IMR-90 (cell line): ENCODE data around the gene ERG. TPM values are rescaled to one million over a fixed set of nuclear protein-coding genes. Genes with fewer than 3 reads are reported as not detected.

ENCODE experiments used
- ATAC-seq: fragments of 200-7000 bp; cut with Tn5 transposase; 2 replicates; pipeline ENCODE4 v1.9.1; 2020; ENCODE audit warnings: low read depth, mild to moderate bottlenecking, moderate library complexity
- BruUV-seq: library from RNA; stranded (reverse); fragments of 400-500 nt; replicated peaks from 2 replicates; lab custom pipeline; 2021; lab: Mats Ljungman, UMichigan
- CTCF ChIA-PET: fragments of 300-600 bp; formaldehyde crosslinking; extraction: SDS; loops from one replicate; lab custom pipeline; 2021; ENCODE audit warnings: antibody characterized with exemption; lab: Yijun Ruan, JAX
- POLR2A ChIA-PET: fragments of 300-600 bp; sonication (Branson Sonifier 250); formaldehyde crosslinking; loops from one replicate; lab custom pipeline; 2022; ENCODE audit warnings: antibody characterized with exemption; ENCODE audit not compliant: unreplicated experiment; lab: Charles Lee
- DNase-seq: peaks from one replicate; pipeline ENCODE4 v3.0.0; 2013
- H2AFZ ChIP-seq: replicated peaks from 2 replicates; pipeline ENCODE3; 2013; ENCODE audit warnings: low read length, mild to moderate bottlenecking; ENCODE audit not compliant: poor library complexity
- H2AK5ac ChIP-seq: 2 replicates; pipeline ENCODE4 v1.6.1; 2013; ENCODE audit warnings: low read depth, low read length, inconsistent platforms
- H2AK9ac ChIP-seq: replicated peaks from 2 replicates; pipeline ENCODE3; 2013; ENCODE audit warnings: mild to moderate bottlenecking, low read depth, low read length, moderate library complexity; ENCODE audit not compliant: poor library complexity
- H2BK120ac ChIP-seq: 2 replicates; pipeline ENCODE4 v1.6.1; 2013; ENCODE audit warnings: low read depth, low read length, inconsistent platforms
- H2BK15ac ChIP-seq: 3 replicates; pipeline ENCODE4 v1.6.1; 2013; ENCODE audit warnings: low read depth, low read length, inconsistent platforms
- H2BK20ac ChIP-seq: 2 replicates; pipeline ENCODE4 v1.6.1; 2013; ENCODE audit warnings: low read depth, mild to moderate bottlenecking, inconsistent platforms, low read length, moderate library complexity
- H2BK5ac ChIP-seq: 2 replicates; pipeline ENCODE4 v1.6.1; 2013; ENCODE audit warnings: mild to moderate bottlenecking, low read depth, low read length, inconsistent platforms; ENCODE audit not compliant: poor library complexity, severe bottlenecking
- H3K14ac ChIP-seq: replicated peaks from 2 replicates; pipeline ENCODE4 v1.6.1; 2013; ENCODE audit warnings: low read depth, low read length, inconsistent platforms
- H3K18ac ChIP-seq: 2 replicates; pipeline ENCODE4 v1.6.1; 2013; ENCODE audit warnings: low read depth, low read length, control low read depth
- H3K23ac ChIP-seq: 2 replicates; pipeline ENCODE4 v1.6.1; 2013; ENCODE audit warnings: low read depth, low read length, inconsistent platforms
- H3K27ac ChIP-seq: 2 replicates; pipeline ENCODE4 v1.5.1; 2013; ENCODE audit warnings: mild to moderate bottlenecking, control low read depth, low read length; ENCODE audit not compliant: insufficient read depth
- H3K27me3 ChIP-seq: 2 replicates; pipeline ENCODE4 v1.6.1; 2013; ENCODE audit warnings: low read length; ENCODE audit not compliant: control insufficient read depth, insufficient read depth
- H3K36me3 ChIP-seq: 2 replicates; pipeline ENCODE4 v1.6.1; 2013; ENCODE audit warnings: low read length, mixed read lengths; ENCODE audit not compliant: control insufficient read depth, insufficient read depth
- H3K4ac ChIP-seq: 2 replicates; pipeline ENCODE4 v1.6.1; 2013; ENCODE audit warnings: low read depth, low read length, inconsistent platforms
- H3K4me1 ChIP-seq: 2 replicates; pipeline ENCODE4 v1.6.1; 2013; ENCODE audit warnings: low read length, mixed read lengths; ENCODE audit not compliant: control insufficient read depth, insufficient read depth
- H3K4me2 ChIP-seq: 2 replicates; pipeline ENCODE4 v1.6.1; 2013; ENCODE audit warnings: low read depth, mild to moderate bottlenecking, control low read depth, low read length, moderate library complexity
- H3K4me3 ChIP-seq: 2 replicates; pipeline ENCODE4 v1.5.1; 2013; ENCODE audit warnings: low read depth, mild to moderate bottlenecking, control low read depth, low read length, moderate library complexity; ENCODE audit not compliant: insufficient read depth
- H3K56ac ChIP-seq: 2 replicates; pipeline ENCODE4 v1.6.1; 2013; ENCODE audit warnings: low read length, inconsistent platforms; ENCODE audit not compliant: insufficient read depth; ENCODE audit errors: extremely low read depth
- H3K79me1 ChIP-seq, 2 experiments: 2 replicates each; pipeline ENCODE4 v1.6.1; 2013; ENCODE audit warnings: low read length in 2 of 2, inconsistent platforms in 1 of 2, low read depth in 1 of 2
- H3K9ac ChIP-seq: 2 replicates; pipeline ENCODE4 v1.6.1; 2013; ENCODE audit warnings: low read depth, low read length, control low read depth
- H3K9me1 ChIP-seq: 2 replicates; pipeline ENCODE4 v1.6.1; 2013; ENCODE audit warnings: low read length, inconsistent platforms; ENCODE audit not compliant: insufficient read depth
- H3K9me3 ChIP-seq: 2 replicates; pipeline ENCODE4 v1.6.1; 2013; ENCODE audit warnings: low read length; ENCODE audit not compliant: control insufficient read depth, insufficient read depth
- H4K20me1 ChIP-seq: 2 replicates; pipeline ENCODE4 v1.6.1; 2013; ENCODE audit warnings: low read length, inconsistent platforms; ENCODE audit not compliant: insufficient read depth
- H4K5ac ChIP-seq: 2 replicates; pipeline ENCODE4 v1.6.1; 2013; ENCODE audit warnings: mild to moderate bottlenecking, low read depth, low read length, control low read depth
- H4K8ac ChIP-seq, 2 experiments: 2 replicates each; pipeline ENCODE4 v1.6.1; 2013; ENCODE audit warnings: low read depth in 2 of 2, low read length in 2 of 2, control low read depth in 1 of 2, inconsistent platforms in 1 of 2
- H4K91ac ChIP-seq: 2 replicates; pipeline ENCODE4 v1.6.1; 2013; ENCODE audit warnings: low read depth, low read length, inconsistent platforms; ENCODE audit not compliant: insufficient read depth
- CTCF ChIP-seq: conservative IDR thresholded peaks from 2 replicates; pipeline ENCODE4 v1.5.1; 2012; ENCODE audit warnings: mild to moderate bottlenecking, low read depth, low read length, improper control_type of control experiment
- NFE2L2 ChIP-seq: fragments of 150-350 bp; IDR thresholded peaks from 2 replicates; pipeline ENCODE4 v1.6.1; 2016; ENCODE audit warnings: low read depth, mild to moderate bottlenecking, low read length
- RAD21 ChIP-seq: IDR thresholded peaks from 2 replicates; pipeline ENCODE4 v1.6.1; 2012; ENCODE audit warnings: low read length, improper control_type of control experiment
- SMC3 ChIP-seq: fragments of 150-350 bp; IDR thresholded peaks from 2 replicates; pipeline ENCODE4 v1.6.1; 2016; ENCODE audit warnings: low read depth, mild to moderate bottlenecking, antibody characterized with exemption, low read length, moderate library complexity
- WGBS, 2 experiments: methylation state at CpG; one replicate each; pipeline versions ENCODE4 v1.1.5 to v1.1.7; 2013; ENCODE audit warnings: missing lambda C conversion rate in 2 of 2; ENCODE audit not compliant: insufficient read length in 1 of 2; ENCODE audit errors: extremely low coverage in 2 of 2; 5-methylcytosine and 5-hydroxymethylcytosine counted together
- dilution Hi-C: fragments of 300-500 bp; cut with HindIII; formaldehyde crosslinking; loops from one replicate; pipeline ENCODE4 v1.14.3; 2018; ENCODE audit warnings: low sequenced_read_pairs; ENCODE audit not compliant: unreplicated experiment
- in situ Hi-C: fragments of 300-500 bp; cut with MboI; formaldehyde crosslinking; loops from 3 replicates; pipeline ENCODE4 v1.14.3; 2019; ENCODE audit warnings: low sequenced_read_pairs, inconsistent platforms, mixed read lengths
- intact Hi-C: fragments of 100-400 bp; cut with micrococcal nuclease; formaldehyde crosslinking; loops from 2 replicates; pipeline ENCODE4 v1.10.0; 2022
- polyA plus RNA-seq, 3 experiments: library from polyadenylated mRNA; depleted of rRNA; stranded (reverse); fragments of >200 nt; gene quantifications; 2 replicates each; pipeline ENCODE4 v1.2.3, GENCODE V29; 2012; ENCODE audit warnings: low replicate concordance in 1 of 3
- total RNA-seq: library from RNA; depleted of rRNA; stranded (reverse); fragments of >200 nt; gene quantifications from 2 replicates; pipeline ENCODE4 v1.2.3, GENCODE V29; 2012

ERG gene
- total and polyA plus RNA-seq, 2 of the 4 experiments (the other 2 are of a cell fraction), result not detected

- no peak overlapping the region for H3K4ac ChIP-seq
- 25% methylated on average over 2 of the region's 8 CpGs; no CpG with 5 or more reads in 1 of the 2 experiments for WGBS, 2 experiments
- no peak overlapping the region for H3K14ac ChIP-seq
- H4K20me1 ChIP-seq, result no peaks in the 10 kb centered on the region
- H2AK9ac ChIP-seq, result no peak overlapping the region
- no peak overlapping the region for H2BK120ac ChIP-seq
- dilution Hi-C loops, result no loop called here
- ChIA-PET POLR2A (no interaction called here), CTCF (interaction anchor here (1.4 to 2.0 kb wide), 4 partner anchors 10 to 114 kb away, joined by 4 to 11 read pairs (median 6); no protein-coding TSS in a partner anchor)
- no peak overlapping the region for H2BK15ac ChIP-seq
- TF ChIP-seq NFE2L2, result no peak
- peak; percentile 34; the same call in 1 of the 2 replicates for TF ChIP-seq SMC3
- TF ChIP-seq CTCF, result peak; percentile 42
- peak; percentile 52 for TF ChIP-seq RAD21
- no peaks in the 10 kb centered on the region for H3K4me1 ChIP-seq
- no peak overlapping the region for H3K4me3 ChIP-seq
- no peak overlapping the region for H4K5ac ChIP-seq
- no peak overlapping the region for H3K4me2 ChIP-seq
- intact Hi-C loops, result loop anchor here (5.0 kb wide), 1 partner anchor 116 kb away; no protein-coding TSS in a partner anchor
- H4K8ac ChIP-seq, result no peak overlapping the region
- no peaks in the 10 kb centered on the region for H3K9me3 ChIP-seq
- no peak for DNase-seq
- H3K36me3 ChIP-seq, result no peaks in the 10 kb centered on the region
- H3K56ac ChIP-seq, result no peak overlapping the region
- H3K27ac ChIP-seq, result no peak overlapping the region
- no peak overlapping the region for H2AFZ ChIP-seq
- BruUV-seq, result no TSS peak
- H3K23ac ChIP-seq, result no peak overlapping the region
- no peak overlapping the region for H2AK5ac ChIP-seq
- H4K91ac ChIP-seq, result no peak overlapping the region
- no peak overlapping the region; the same call in 1 of the 2 replicates for H3K18ac ChIP-seq
- H2BK5ac ChIP-seq, result no peak overlapping the region
- no peaks in the 10 kb centered on the region for H3K79me1 ChIP-seq
- H3K27me3 ChIP-seq, result no peaks in the 10 kb centered on the region
- in situ Hi-C loops, result no loop called here
- ATAC-seq, result peak; percentile 72
- H3K9ac ChIP-seq, result no peak overlapping the region
- no peaks in the 10 kb centered on the region for H3K9me1 ChIP-seq
- no peak overlapping the region for H2BK20ac ChIP-seq
These were observed 164.7 kb downstream of the ERG start for GRCh38 chr21:38333301-38334272.
